Right lobe of liver (tissue), 6 donors: ENCODE measurements around the gene CENPK. TPM values are rescaled to one million over a fixed set of nuclear protein-coding genes. Genes with fewer than 3 reads are reported as not detected.

Experiments used
- ATAC-seq, 4 donors: fragments of 200-7000 bp; cut with Tn5 transposase; one replicate each; pipeline ENCODE4 v1.9.1; 2020; ENCODE audit warnings: mild to moderate bottlenecking in 4 of 4, moderate library complexity in 4 of 4
- DNase-seq, 3 donors: peaks; one replicate each; pipeline ENCODE4 v3.0.0-alpha.2; 2020
- H3K27ac ChIP-seq, 3 donors: fragments of 200-600 bp; one replicate each; pipeline ENCODE4 v1.8.0; 2022
- H3K27me3 ChIP-seq, 2 donors: fragments of 200-600 bp; one replicate each; pipeline ENCODE4 v1.8.0; 2022
- H3K36me3 ChIP-seq, 4 donors: fragments of 200-600 bp; sonication (generic) in 1 of 4; one replicate each; pipeline versions ENCODE4 v1.5.1 to v1.8.0; 2017 to 2022; ENCODE audit warnings: control low read depth in 1 of 4
- H3K4me1 ChIP-seq, 4 donors: fragments of 200-600 bp; sonication (generic) in 1 of 4; one replicate each; pipeline versions ENCODE4 v1.5.1 to v1.8.0; 2017 to 2022; ENCODE audit warnings: control low read depth in 1 of 4
- H3K4me3 ChIP-seq, 3 donors: fragments of 200-600 bp; one replicate each; pipeline ENCODE4 v1.8.0; 2022
- H3K9me3 ChIP-seq, 4 donors: fragments of 200-600 bp; sonication (generic) in 1 of 4; one replicate each; pipeline versions ENCODE4 v1.5.1 to v1.8.0; 2017 to 2022; ENCODE audit warnings: control low read depth in 1 of 4
- POLR2A ChIP-seq: fragments of 450-650 bp; IDR thresholded peaks from one replicate; pipeline ENCODE4 v1.6.1; 2017; ENCODE audit warnings: antibody characterized with exemption, mild to moderate bottlenecking
- WGBS: methylation state at CpG from one replicate; pipeline ENCODE4 v1.1.6; 2018; ENCODE audit warnings: low coverage, low lambda C conversion rate; ENCODE audit not compliant: insufficient coverage; ENCODE audit errors: missing lambda C conversion rate; 5-methylcytosine and 5-hydroxymethylcytosine counted together
- intact Hi-C, 2 donors: fragments of 100-400 bp; cut with DNase I; formaldehyde crosslinking; loops; one replicate each; pipeline versions ENCODE4 v1.11.2 to v1.14.1; 2022
- total RNA-seq, 6 experiments: library from RNA; depleted of rRNA in 2 of 6; stranded (reverse); fragments of >200 nt in 2 of 6; fragmentation: NEBNext Ultra II Directional in 3 of 6; extraction: Animal tissue kit (Norgen Biotek cat#: 25700) in 3 of 6; gene quantifications; one replicate each; pipeline versions ENCODE4 v1.1.0 to v1.2.4, GENCODE V29; 2016 to 2023
- TF ChIP-seq, protein P1 (sequence below), 4 donors: fragments of 200-600 bp in 3 of 4; fragments of 450-650 bp in 1 of 4; IDR thresholded peaks; one replicate each; pipeline versions ENCODE4 v1.5.1 to v1.8.0; 2016 to 2022; ENCODE audit warnings: antibody characterized with exemption in 4 of 4, mild to moderate bottlenecking in 2 of 4
- donor health status: DM: no; HTN: yes; CAD: no.
- donor health status: DM: no; HTN: no; CAD: no.
- donor health status: DM: no; HTN: no; CAD: no.
- donor health status: DM: no; HTN: yes; CAD: no.
- donor health status: DM: no; HTN: yes; CAD: no.

Gene CENPK
- total RNA-seq, 6 experiments from 2014 or later: 0.33 to 4.3 (median 1.5) TPM

DNA sequence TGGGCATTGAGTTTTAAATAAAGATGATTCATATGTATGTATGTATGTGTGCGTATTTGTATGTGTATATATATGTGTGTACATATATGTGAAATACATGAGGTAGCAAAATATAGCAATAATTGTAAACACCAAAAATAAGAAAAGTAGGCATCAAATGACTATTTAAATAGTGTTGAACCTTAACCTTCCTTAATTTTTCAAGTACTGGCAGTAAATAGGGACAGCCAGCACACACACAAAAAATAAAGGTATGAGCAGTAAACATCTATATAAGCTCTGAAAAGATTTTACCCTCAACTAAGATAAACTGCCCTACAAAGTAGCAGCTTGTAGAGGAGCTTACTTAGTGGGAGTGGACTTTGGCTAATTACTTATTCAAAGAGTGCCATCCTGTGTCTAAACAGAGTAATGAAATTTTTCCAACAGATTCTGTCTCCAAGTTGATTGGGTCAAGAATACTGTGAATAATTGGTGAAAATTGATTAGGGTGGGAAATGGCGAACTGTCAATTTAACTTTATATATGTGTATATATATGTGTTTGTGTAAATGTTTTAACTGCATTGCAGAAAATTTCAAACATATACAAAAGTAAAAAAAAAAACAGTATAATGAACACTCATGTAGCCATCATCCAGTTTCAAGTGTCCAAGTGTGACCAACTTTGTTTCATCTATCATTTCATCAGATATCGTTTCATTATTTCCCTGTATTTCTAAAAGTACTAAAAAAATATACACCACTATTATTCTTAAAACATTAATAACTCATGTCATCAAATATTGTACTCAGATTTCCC is 79.2 kb downstream of the CENPK start:
- no peak for TF ChIP-seq POLR2A
- TF ChIP-seq, protein P1, sequence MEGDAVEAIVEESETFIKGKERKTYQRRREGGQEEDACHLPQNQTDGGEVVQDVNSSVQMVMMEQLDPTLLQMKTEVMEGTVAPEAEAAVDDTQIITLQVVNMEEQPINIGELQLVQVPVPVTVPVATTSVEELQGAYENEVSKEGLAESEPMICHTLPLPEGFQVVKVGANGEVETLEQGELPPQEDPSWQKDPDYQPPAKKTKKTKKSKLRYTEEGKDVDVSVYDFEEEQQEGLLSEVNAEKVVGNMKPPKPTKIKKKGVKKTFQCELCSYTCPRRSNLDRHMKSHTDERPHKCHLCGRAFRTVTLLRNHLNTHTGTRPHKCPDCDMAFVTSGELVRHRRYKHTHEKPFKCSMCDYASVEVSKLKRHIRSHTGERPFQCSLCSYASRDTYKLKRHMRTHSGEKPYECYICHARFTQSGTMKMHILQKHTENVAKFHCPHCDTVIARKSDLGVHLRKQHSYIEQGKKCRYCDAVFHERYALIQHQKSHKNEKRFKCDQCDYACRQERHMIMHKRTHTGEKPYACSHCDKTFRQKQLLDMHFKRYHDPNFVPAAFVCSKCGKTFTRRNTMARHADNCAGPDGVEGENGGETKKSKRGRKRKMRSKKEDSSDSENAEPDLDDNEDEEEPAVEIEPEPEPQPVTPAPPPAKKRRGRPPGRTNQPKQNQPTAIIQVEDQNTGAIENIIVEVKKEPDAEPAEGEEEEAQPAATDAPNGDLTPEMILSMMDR (IDR thresholded peaks at IDR 0.05): peak; percentile 51 to 67 (median 64)
- peak; percentile 61 to 73 (median 66) for ATAC-seq
- H3K27ac ChIP-seq: peak overlapping the region; percentile 86 to 95 (median 92)
- WGBS: 5% methylated on average over 3 of the region's 3 CpGs
- no peak for DNase-seq
- intact Hi-C loops: no loop called here
- H3K4me1 ChIP-seq: peaks cover 0 to 15% (median 5%) of the 10 kb centered on the region in 4 donors
- H3K9me3 ChIP-seq: no peaks in the 10 kb centered on the region
- H3K4me3 ChIP-seq: peak overlapping the region; percentile 35 to 57 (median 56)
- no peaks in the 10 kb centered on the region for H3K36me3 ChIP-seq
- no peaks in the 10 kb centered on the region for H3K27me3 ChIP-seq

DNA sequence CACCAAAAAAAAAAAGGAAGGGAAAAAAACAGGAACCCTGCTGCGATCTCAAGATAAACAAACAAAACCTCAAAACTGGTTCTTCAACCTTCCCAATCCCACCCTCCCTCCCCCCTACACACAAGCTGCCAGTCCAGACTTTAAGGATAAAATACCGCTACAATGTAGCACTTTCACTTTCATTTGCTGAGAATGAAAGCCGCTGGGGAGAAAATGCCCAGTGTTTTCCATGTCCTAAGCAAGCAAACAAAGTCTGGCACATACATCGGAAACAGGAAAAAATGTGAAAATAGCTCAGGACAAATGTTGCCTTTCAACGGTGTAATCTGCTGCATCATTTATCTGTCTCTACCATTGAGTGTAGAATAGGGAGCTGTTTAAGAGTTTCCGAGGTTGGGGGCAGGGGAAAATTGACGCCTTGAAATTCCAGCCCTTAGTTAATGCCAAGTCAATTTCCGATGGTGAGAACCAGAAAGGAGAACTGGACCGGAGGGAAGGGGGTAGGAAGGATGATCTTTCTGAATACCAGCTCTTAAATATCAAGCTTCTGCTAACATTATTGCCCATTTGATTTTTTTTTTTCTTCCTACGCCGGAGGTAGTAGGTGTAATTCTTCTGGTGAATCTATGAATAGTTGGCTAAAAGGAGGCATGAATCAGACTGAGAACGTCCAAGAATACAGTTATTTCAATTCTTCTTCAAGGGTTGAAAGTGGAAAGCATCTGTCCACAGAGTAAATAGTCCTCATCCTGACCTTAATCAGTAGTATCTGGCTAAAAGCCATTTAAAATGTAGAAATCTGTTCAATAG is 80.0 kb downstream of the CENPK start:
- H3K9me3 ChIP-seq: no peaks in the 10 kb centered on the region
- H3K27me3 ChIP-seq: no peaks in the 10 kb centered on the region
- intact Hi-C loops: no loop called here
- no peak for DNase-seq
- H3K4me1 ChIP-seq: peaks cover 0 to 15% (median 5%) of the 10 kb centered on the region in 4 donors
- ATAC-seq: peak; percentile 56 to 66 (median 59)
- peak overlapping the region; percentile 35 to 57 (median 56) for H3K4me3 ChIP-seq
- peak overlapping the region; percentile 86 to 95 (median 92) for H3K27ac ChIP-seq
- H3K36me3 ChIP-seq: no peaks in the 10 kb centered on the region
- 0% methylated on average over 12 of the region's 12 CpGs for WGBS
- TF ChIP-seq POLR2A: no peak
- TF ChIP-seq, protein P1 (IDR thresholded peaks at IDR 0.05): no peak

DNA sequence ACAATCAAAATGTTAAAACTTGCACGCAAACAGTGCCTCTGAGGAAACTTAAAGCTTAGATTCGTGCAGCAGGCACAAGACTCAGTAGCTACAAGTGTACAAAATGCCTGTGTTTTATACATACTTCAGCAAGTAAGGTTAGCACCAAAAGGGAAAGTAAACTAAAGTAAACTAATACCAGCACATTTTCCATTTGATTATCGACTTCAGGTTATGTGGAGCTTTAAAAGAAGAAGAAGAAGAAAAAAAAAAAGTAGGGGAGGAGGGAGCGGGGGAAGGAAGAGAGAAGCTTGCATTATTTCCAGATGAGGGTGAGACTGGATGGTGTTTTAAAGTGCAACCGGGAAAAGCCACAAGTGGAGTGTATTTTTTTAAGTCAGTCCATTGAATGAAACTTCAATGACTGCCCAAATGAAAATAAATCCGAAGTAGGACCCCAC is 80.7 kb downstream of the CENPK start:
- H3K9me3 ChIP-seq: no peaks in the 10 kb centered on the region
- 0% methylated on average over 6 of the region's 6 CpGs for WGBS
- DNase-seq (no peak), ATAC-seq (peak; percentile 3 to 14 (median 12))
- peak overlapping the region; percentile 86 to 95 (median 92) for H3K27ac ChIP-seq
- intact Hi-C loops: no loop called here
- H3K4me3 ChIP-seq: peak overlapping the region; percentile 35 to 57 (median 56)
- peaks cover 0 to 15% (median 5%) of the 10 kb centered on the region in 4 donors for H3K4me1 ChIP-seq
- H3K27me3 ChIP-seq: no peaks in the 10 kb centered on the region
- H3K36me3 ChIP-seq: no peaks in the 10 kb centered on the region
- no peak for TF ChIP-seq POLR2A
- TF ChIP-seq, protein P1 (IDR thresholded peaks at IDR 0.05): no peak

DNA sequence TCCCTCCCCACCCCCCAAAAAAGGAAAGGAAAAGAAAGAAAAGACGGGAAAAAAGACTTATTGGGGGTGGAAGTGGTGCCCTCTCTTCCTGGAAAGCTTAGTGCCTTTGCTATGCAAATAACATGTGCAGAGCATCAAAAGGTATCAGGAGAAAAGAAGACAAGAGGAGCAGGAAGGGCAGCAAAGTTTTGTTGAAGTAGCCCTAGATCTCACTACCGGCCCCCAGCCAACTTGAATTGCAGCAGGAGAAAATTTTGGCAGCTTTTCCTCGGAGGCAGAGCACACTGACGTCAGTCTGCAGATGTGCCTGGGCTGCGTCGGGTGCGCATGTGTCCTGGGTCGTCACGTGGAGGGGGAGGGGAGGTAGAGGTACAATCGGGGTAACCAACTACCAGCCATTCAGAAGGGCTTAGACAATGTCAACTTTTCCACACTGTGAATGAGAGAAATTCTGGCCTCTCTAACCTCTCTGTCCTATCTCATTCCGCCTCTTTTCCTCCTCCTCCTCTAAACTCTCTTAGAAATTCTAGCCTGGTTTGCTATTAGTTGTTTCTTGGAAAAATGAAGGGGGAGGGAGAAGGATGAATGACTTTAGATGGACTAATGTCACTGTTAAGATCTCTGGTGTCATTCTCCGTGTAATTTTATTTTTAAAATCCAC is 81.2 kb downstream of the CENPK start, which contains the start of gene ADAMTS6:
Gene ADAMTS6, minus strand, starts transcription at position 286 of the 661 bp plus-strand sequence. CDS start 8,247 bp downstream, outside the sequence.
- peaks cover 0 to 15% (median 5%) of the 10 kb centered on the region in 4 donors for H3K4me1 ChIP-seq
- no peaks in the 10 kb centered on the region for H3K36me3 ChIP-seq
- intact Hi-C loops: no loop called here
- 0% methylated on average over 6 of the region's 12 CpGs for WGBS
- H3K27me3 ChIP-seq: no peaks in the 10 kb centered on the region
- DNase-seq (peak; percentile 91 to 97 (median 96)), ATAC-seq (peak; percentile 80 to 89 (median 86))
- H3K4me3 ChIP-seq: peak within 1 kb of the TSS; percentile 35 to 57 (median 56)
- peak within 1 kb of the TSS; percentile 86 to 95 (median 92) for H3K27ac ChIP-seq
- H3K9me3 ChIP-seq: no peaks in the 10 kb centered on the region
- peak; percentile 63 for TF ChIP-seq POLR2A
- TF ChIP-seq, protein P1 (IDR thresholded peaks at IDR 0.05): no peak
